Measurements from ENCODE around the gene SELENBP1.
A peak's percentile ranks its signal among the peaks of the same experiment; 100 is the strongest.
"Not testable (repeated sequence)": the region's sequence is repeated elsewhere in the genome, so short reads cannot be mapped to it uniquely, and the experiment has no call there.

SELENBP1 gene

GRCh38 chr1:151372058-151372934 is at the start of gene SELENBP1:
TSS of gene SELENBP1 (minus strand) at chr1:151372705. CDS start at chr1:151372641, 64 bp downstream.
- DNase-seq: no peak

GRCh38 chr1:151419819-151420218 is 47.3 kb upstream of the SELENBP1 start:
- no peak for DNase-seq

- no peak for DNase-seq
These were observed 45.6 kb upstream of the SELENBP1 start for GRCh38 chr1:151418081-151418480.

- DNase-seq: no peak
These were observed 43.7 kb upstream of the SELENBP1 start for GRCh38 chr1:151416231-151416630.

- no peak for DNase-seq
These were observed 39.4 kb upstream of the SELENBP1 start for GRCh38 chr1:151411884-151412283.

GRCh38 chr1:151408891-151409290 is 36.4 kb upstream of the SELENBP1 start:
- DNase-seq: no peak

- DNase-seq: no peak
These were observed 34.8 kb upstream of the SELENBP1 start for GRCh38 chr1:151407304-151407703.

- no peak for DNase-seq
These were observed 33.7 kb upstream of the SELENBP1 start for GRCh38 chr1:151406176-151406575.

GRCh38 chr1:151405187-151405951 is 32.9 kb upstream of the SELENBP1 start:
- no peak for DNase-seq

- no peak for DNase-seq
These were observed 31.1 kb upstream of the SELENBP1 start for GRCh38 chr1:151403612-151404011.

- DNase-seq: no peak
These were observed 30.3 kb upstream of the SELENBP1 start for GRCh38 chr1:151402764-151403163.

GRCh38 chr1:151401860-151402259 is 29.4 kb upstream of the SELENBP1 start:
- no peak for DNase-seq

- no peak for DNase-seq
These were observed 28.8 kb upstream of the SELENBP1 start for GRCh38 chr1:151401125-151401788.

- peak; percentile 74 to 78 for DNase-seq
These were observed 27.0 kb upstream of the SELENBP1 start, which contains the start of gene PSMB4 for GRCh38 chr1:151399324-151400171. TSS of gene PSMB4 (plus strand) at chr1:151399573. CDS start at chr1:151399588, 15 bp downstream.

GRCh38 chr1:151396265-151396664 is 23.8 kb upstream of the SELENBP1 start:
- DNase-seq: not testable (repeated sequence)

GRCh38 chr1:151393583-151393982 is 21.1 kb upstream of the SELENBP1 start:
- DNase-seq: no peak

GRCh38 chr1:151391079-151391563 is 18.6 kb upstream of the SELENBP1 start:
- no peak for DNase-seq

GRCh38 chr1:151390221-151391078 is 17.9 kb upstream of the SELENBP1 start:
- not testable (repeated sequence) for DNase-seq

- no peak for DNase-seq
These were observed 13.5 kb upstream of the SELENBP1 start for GRCh38 chr1:151386002-151386401.

- DNase-seq: no peak
These were observed 12.1 kb upstream of the SELENBP1 start for GRCh38 chr1:151384584-151384983.

All from activated CD4-positive, alpha-beta T cell treated with anti-CD3 and anti-CD28 coated beads for 4 hours (primary cell).